Raji (cell line): ENCODE results near the gene RDH12.

Experiments
- POLR2A ChIP-seq: IDR thresholded peaks from 2 replicates; pipeline ENCODE4 v1.6.1; 2011; ENCODE audit warnings: low read depth, low read length, control low read depth; ENCODE audit not compliant: insufficient read depth

RDH12 gene

GRCh38 chr14:67763158-67763822 lies 61.6 kb downstream of the RDH12 start:
- TF ChIP-seq POLR2A: no peak

GRCh38 chr14:67764496-67764895 lies 62.8 kb downstream of the RDH12 start:
- TF ChIP-seq POLR2A: no peak

GRCh38 chr14:67765192-67765834 lies 63.6 kb downstream of the RDH12 start:
- no peak for TF ChIP-seq POLR2A

- no peak for TF ChIP-seq POLR2A
These were observed 64.5 kb downstream of the RDH12 start for GRCh38 chr14:67766035-67766680.

GRCh38 chr14:67768219-67768618 lies 66.5 kb downstream of the RDH12 start:
- TF ChIP-seq POLR2A: no peak

GRCh38 chr14:67773844-67774377 lies 72.2 kb downstream of the RDH12 start:
- TF ChIP-seq POLR2A: no peak

- TF ChIP-seq POLR2A: no peak
These were observed 75.1 kb downstream of the RDH12 start for GRCh38 chr14:67776653-67777322.

GRCh38 chr14:67778792-67779191 lies 77.1 kb downstream of the RDH12 start:
- TF ChIP-seq POLR2A: no peak

- TF ChIP-seq POLR2A: no peak
These were observed 80.4 kb downstream of the RDH12 start for GRCh38 chr14:67782090-67782489.
